GM23338 (cell line): Measurements from ENCODE around the gene DUSP11. TPM values are rescaled to one million over a fixed set of nuclear protein-coding genes. Genes with fewer than 3 reads are reported as not detected.

Experiments used
- ATAC-seq: fragments of 200-7000 bp; cut with Tn5 transposase; 3 replicates; pipeline ENCODE4 v1.9.1; 2020
- DNase-seq: peaks from one replicate; pipeline ENCODE4 v3.0.0-alpha.2; 2015; ENCODE audit warnings: low spot score
- H2AFZ ChIP-seq: fragments of 200-600 bp; sonication (generic); 2 replicates; pipeline ENCODE4 v1.8.0; 2016; ENCODE audit warnings: antibody characterized with exemption, mild to moderate bottlenecking, moderate library complexity
- H3F3A ChIP-seq: fragments of 200-600 bp; sonication (generic); replicated peaks from 2 replicates; pipeline ENCODE4 v1.8.0; 2017; ENCODE audit warnings: antibody characterized with exemption, mixed run types, low read depth
- H3K27ac ChIP-seq: fragments of 200-600 bp; sonication (generic); 2 replicates; pipeline ENCODE4 v1.6.1; 2016; ENCODE audit warnings: low read depth
- H3K27me3 ChIP-seq: fragments of 200-600 bp; sonication (generic); 2 replicates; pipeline ENCODE4 v1.8.0; 2016; ENCODE audit warnings: mild to moderate bottlenecking, mixed run types, moderate library complexity; ENCODE audit not compliant: insufficient read depth
- H3K36me3 ChIP-seq: fragments of 200-600 bp; sonication (generic); 2 replicates; pipeline ENCODE4 v1.8.0; 2016; ENCODE audit warnings: mild to moderate bottlenecking; ENCODE audit not compliant: insufficient read depth
- H3K4me1 ChIP-seq: fragments of 200-600 bp; sonication (generic); 2 replicates; pipeline ENCODE4 v1.8.0; 2016; ENCODE audit warnings: mild to moderate bottlenecking, moderate library complexity; ENCODE audit not compliant: insufficient read depth
- H3K4me2 ChIP-seq: fragments of 200-600 bp; sonication (generic); 2 replicates; pipeline ENCODE4 v1.7.1; 2017; ENCODE audit warnings: mixed run types
- H3K4me3 ChIP-seq: fragments of 200-600 bp; sonication (generic); 2 replicates; pipeline ENCODE4 v1.6.1; 2016; ENCODE audit warnings: mixed run types
- H3K79me2 ChIP-seq: fragments of 200-600 bp; sonication (generic); replicated peaks from 2 replicates; pipeline ENCODE4 v1.8.0; 2017; ENCODE audit warnings: mild to moderate bottlenecking; ENCODE audit not compliant: insufficient read depth
- H3K9me2 ChIP-seq: fragments of 200-600 bp; sonication (generic); 2 replicates; pipeline ENCODE4 v1.8.0; 2017; ENCODE audit not compliant: insufficient read depth
- H4K20me1 ChIP-seq: fragments of 200-600 bp; sonication (generic); replicated peaks from 2 replicates; pipeline ENCODE4 v1.8.0; 2017; ENCODE audit warnings: mild to moderate bottlenecking; ENCODE audit not compliant: insufficient read depth
- H3K27ac Mint-ChIP-seq: 2 replicates; pipeline ENCODE4 v1.8.0; 2020; ENCODE audit warnings: inconsistent platforms, mild to moderate bottlenecking, moderate library complexity, mixed read lengths
- H3K27me3 Mint-ChIP-seq: 3 replicates; pipeline ENCODE4 v1.8.0; 2022; ENCODE audit warnings: low read depth, mild to moderate bottlenecking, moderate library complexity, mixed read lengths, inconsistent platforms; ENCODE audit not compliant: insufficient read depth, poor library complexity
- H3K36me3 Mint-ChIP-seq: 3 replicates; pipeline ENCODE4 v1.8.0; 2021; ENCODE audit warnings: low read depth, mild to moderate bottlenecking, inconsistent platforms, moderate library complexity, mixed read lengths
- H3K4me1 Mint-ChIP-seq: 3 replicates; pipeline ENCODE4 v1.8.0; 2020; ENCODE audit warnings: mild to moderate bottlenecking, inconsistent platforms, mixed read lengths
- H3K4me3 Mint-ChIP-seq: 3 replicates; pipeline ENCODE4 v1.8.0; 2021; ENCODE audit warnings: moderate library complexity, mild to moderate bottlenecking, inconsistent platforms, mixed read lengths
- H3K9me3 Mint-ChIP-seq: 3 replicates; pipeline ENCODE4 v1.8.0; 2020; ENCODE audit warnings: moderate library complexity, mild to moderate bottlenecking, inconsistent platforms, mixed read lengths
- CREB1 ChIP-seq: fragments of 250-450 bp; sonication (Bioruptor Pico); IDR thresholded peaks from 2 replicates; pipeline ENCODE4 v1.5.0; 2020; ENCODE audit warnings: low read depth, mild to moderate bottlenecking, moderate library complexity
- CTCF ChIP-seq, 2 experiments: fragments of 200-600 bp in 1 of 2; sonication (generic) in 1 of 2; conservative IDR thresholded peaks; 2 replicates each; pipeline versions ENCODE4 v1.5.1 to v1.6.1; 2016 to 2017; ENCODE audit warnings: antibody characterized with exemption in 2 of 2, low read depth in 2 of 2, mild to moderate bottlenecking in 2 of 2, moderate library complexity in 1 of 2
- ETS1 ChIP-seq: IDR thresholded peaks from 2 replicates; pipeline ENCODE4 v1.6.1; 2016; ENCODE audit warnings: antibody characterized with exemption
- EZH2 ChIP-seq: fragments of 200-600 bp; sonication (generic); IDR thresholded peaks from one replicate; pipeline ENCODE4 v1.8.0; 2017; ENCODE audit warnings: antibody characterized with exemption, mild to moderate bottlenecking, low read depth; ENCODE audit not compliant: unreplicated experiment
- EZH2phosphoT487 ChIP-seq: fragments of 200-600 bp; sonication (generic); IDR thresholded peaks from one replicate; pipeline ENCODE4 v1.8.1; 2018; ENCODE audit warnings: antibody characterized with exemption; ENCODE audit not compliant: unreplicated experiment
- JUNB ChIP-seq: IDR thresholded peaks from one replicate; pipeline ENCODE4 v1.6.1; 2016; ENCODE audit warnings: antibody characterized with exemption; ENCODE audit not compliant: unreplicated experiment
- NANOG ChIP-seq: IDR thresholded peaks from 2 replicates; pipeline ENCODE4 v1.6.1; 2016; ENCODE audit warnings: antibody characterized with exemption, borderline replicate concordance
- POLR2AphosphoS5 ChIP-seq: IDR thresholded peaks from 2 replicates; pipeline ENCODE4 v1.6.1; 2016; ENCODE audit warnings: antibody characterized with exemption, low read depth
- STAT1 ChIP-seq: IDR thresholded peaks from one replicate; pipeline ENCODE4 v1.6.1; 2016; ENCODE audit warnings: antibody characterized with exemption; ENCODE audit not compliant: unreplicated experiment
- ZNF114 ChIP-seq: fragments of 250-450 bp; sonication (Bioruptor Pico); IDR thresholded peaks from 2 replicates; pipeline ENCODE4 v1.5.0; 2020; ENCODE audit warnings: mild to moderate bottlenecking, moderate library complexity
- ZNF331 ChIP-seq: fragments of 250-450 bp; sonication (Bioruptor Pico); IDR thresholded peaks from 2 replicates; pipeline ENCODE4 v1.5.0; 2020; ENCODE audit warnings: low read depth, mild to moderate bottlenecking, moderate library complexity
- ZNF462 ChIP-seq: fragments of 250-450 bp; sonication (Bioruptor Pico); IDR thresholded peaks from 2 replicates; pipeline ENCODE4 v1.5.0; 2020; ENCODE audit warnings: mild to moderate bottlenecking, moderate library complexity
- polyA plus RNA-seq: library from polyadenylated mRNA; unstranded; fragments of >200 nt; fragmentation: Nextera tagmentation; extraction: Ambion mirVana; gene quantifications from 2 replicates; pipeline ENCODE4 v1.2.1, GENCODE V29; 2016
- total RNA-seq: library from RNA; depleted of rRNA; stranded (reverse); fragments of >200 nt; shearing (Covaris generic); gene quantifications from 2 replicates; pipeline ENCODE4 v1.2.3, GENCODE V29; 2014
- TF ChIP-seq, protein P1 (sequence below): IDR thresholded peaks from one replicate; pipeline ENCODE4 v1.6.1; 2018; ENCODE audit warnings: antibody characterized with exemption; ENCODE audit not compliant: unreplicated experiment

Gene DUSP11
- total and polyA plus RNA-seq, 2 experiments from 2014 or later: 21.0 to 23.3 TPM

DNA sequence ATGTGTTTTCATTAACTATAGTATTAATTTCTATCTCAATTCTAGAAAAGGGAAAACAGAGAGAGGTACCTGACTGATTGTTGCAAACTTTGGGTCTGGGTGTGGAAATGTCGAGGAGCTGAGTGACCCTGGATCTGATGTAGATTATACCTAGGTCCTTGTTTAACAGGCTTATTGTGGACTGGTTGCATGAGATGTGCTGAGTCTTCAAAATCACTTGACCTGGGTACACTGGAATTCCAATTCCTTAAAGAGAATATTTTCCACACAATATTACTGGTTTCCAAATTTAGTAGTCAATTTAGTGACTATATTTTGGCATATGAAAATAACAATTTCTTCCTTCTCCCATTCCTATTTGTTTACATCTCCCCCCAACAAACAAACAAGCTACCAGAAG is 13.6 kb downstream of the DUSP11 start:
- no peaks in the 10 kb centered on the region for H3K4me1 Mint-ChIP-seq
- Histone ChIP-seq H3K36me3 (peaks cover 17% of the 10 kb centered on the region), H3K4me2 (no peak overlapping the region), H3K27me3 (no peaks in the 10 kb centered on the region), H3K9me2 (no peaks in the 10 kb centered on the region), H3K4me1 (no peaks in the 10 kb centered on the region), H2AFZ (no peak overlapping the region), H4K20me1 (peaks cover 5% of the 10 kb centered on the region), H3K79me2 (no peaks in the 10 kb centered on the region), H3F3A (no peaks in the 10 kb centered on the region), H3K27ac (no peak overlapping the region), H3K4me3 (no peak overlapping the region)
- DNase-seq (no peak), ATAC-seq (no peak)
- no peaks in the 10 kb centered on the region for H3K9me3 Mint-ChIP-seq
- no peak for TF ChIP-seq ZNF462 (CRISPR knock-in tag)
- TF ChIP-seq, protein P1, sequence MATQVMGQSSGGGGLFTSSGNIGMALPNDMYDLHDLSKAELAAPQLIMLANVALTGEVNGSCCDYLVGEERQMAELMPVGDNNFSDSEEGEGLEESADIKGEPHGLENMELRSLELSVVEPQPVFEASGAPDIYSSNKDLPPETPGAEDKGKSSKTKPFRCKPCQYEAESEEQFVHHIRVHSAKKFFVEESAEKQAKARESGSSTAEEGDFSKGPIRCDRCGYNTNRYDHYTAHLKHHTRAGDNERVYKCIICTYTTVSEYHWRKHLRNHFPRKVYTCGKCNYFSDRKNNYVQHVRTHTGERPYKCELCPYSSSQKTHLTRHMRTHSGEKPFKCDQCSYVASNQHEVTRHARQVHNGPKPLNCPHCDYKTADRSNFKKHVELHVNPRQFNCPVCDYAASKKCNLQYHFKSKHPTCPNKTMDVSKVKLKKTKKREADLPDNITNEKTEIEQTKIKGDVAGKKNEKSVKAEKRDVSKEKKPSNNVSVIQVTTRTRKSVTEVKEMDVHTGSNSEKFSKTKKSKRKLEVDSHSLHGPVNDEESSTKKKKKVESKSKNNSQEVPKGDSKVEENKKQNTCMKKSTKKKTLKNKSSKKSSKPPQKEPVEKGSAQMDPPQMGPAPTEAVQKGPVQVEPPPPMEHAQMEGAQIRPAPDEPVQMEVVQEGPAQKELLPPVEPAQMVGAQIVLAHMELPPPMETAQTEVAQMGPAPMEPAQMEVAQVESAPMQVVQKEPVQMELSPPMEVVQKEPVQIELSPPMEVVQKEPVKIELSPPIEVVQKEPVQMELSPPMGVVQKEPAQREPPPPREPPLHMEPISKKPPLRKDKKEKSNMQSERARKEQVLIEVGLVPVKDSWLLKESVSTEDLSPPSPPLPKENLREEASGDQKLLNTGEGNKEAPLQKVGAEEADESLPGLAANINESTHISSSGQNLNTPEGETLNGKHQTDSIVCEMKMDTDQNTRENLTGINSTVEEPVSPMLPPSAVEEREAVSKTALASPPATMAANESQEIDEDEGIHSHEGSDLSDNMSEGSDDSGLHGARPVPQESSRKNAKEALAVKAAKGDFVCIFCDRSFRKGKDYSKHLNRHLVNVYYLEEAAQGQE: no peak
- no peak for TF ChIP-seq EZH2phosphoT487
- TF ChIP-seq JUNB: no peak
- no peak for TF ChIP-seq EZH2
- no peak for TF ChIP-seq POLR2AphosphoS5
- no peak for TF ChIP-seq NANOG
- TF ChIP-seq STAT1: no peak
- no peak for TF ChIP-seq ZNF114
- no peak for TF ChIP-seq ETS1
- TF ChIP-seq ZNF331 (CRISPR knock-in tag): no peak
- no peak for TF ChIP-seq CREB1
- TF ChIP-seq CTCF (conservative IDR thresholded peaks at IDR 0.05; ENCODE audit: low read depth in 2 of 2): no peak
- no peak overlapping the region for H3K4me3 Mint-ChIP-seq
- no peak overlapping the region for H3K27ac Mint-ChIP-seq
- no peaks in the 10 kb centered on the region for H3K27me3 Mint-ChIP-seq
- peaks cover 48% of the 10 kb centered on the region for H3K36me3 Mint-ChIP-seq
